ENCODE measurements around the gene TNIP2.

The TNIP2 gene

GRCh38 chr4:2802618-2803531 lies 46.7 kb upstream of the TNIP2 start:
- ATAC-seq (ENCODE audit: low read depth), result no peak
- Histone ChIP-seq H3K36me3 (ENCODE audit: low read depth) (peaks cover 21% of the 10 kb centered on the region), H3K9me3 (ENCODE audit: severe bottlenecking) (no peaks in the 10 kb centered on the region)

GRCh38 chr4:2800691-2801596 lies 44.8 kb upstream of the TNIP2 start:
- Histone ChIP-seq H3K27me3 (ENCODE audit: insufficient read depth, poor library complexity, severe bottlenecking) (no peaks in the 10 kb centered on the region), H3K9me3 (ENCODE audit: severe bottlenecking) (no peaks in the 10 kb centered on the region), H3K36me3 (ENCODE audit: low read depth) (peaks cover 9% of the 10 kb centered on the region), H3K4me3 (ENCODE audit: severe bottlenecking) (peak overlapping the region; percentile 4), H3K27ac (ENCODE audit: poor library complexity, severe bottlenecking) (peak overlapping the region; percentile 86), H3K4me1 (ENCODE audit: insufficient read depth, poor library complexity, severe bottlenecking) (peaks cover 68% of the 10 kb centered on the region)
- TF ChIP-seq CTCF (IDR thresholded peaks at IDR 0.05; ENCODE audit: poor library complexity, severe bottlenecking), result no peak
- ATAC-seq (ENCODE audit: low read depth), result no peak
- peak; percentile 62 for DNase-seq (ENCODE audit: low spot score)

More at GRCh38 chr4:2802618-2803531, 46.7 kb upstream of the TNIP2 start:
- peaks cover 54% of the 10 kb centered on the region for H3K4me1 ChIP-seq (ENCODE audit: insufficient read depth, poor library complexity, severe bottlenecking)
- no peak for TF ChIP-seq CTCF (IDR thresholded peaks at IDR 0.05; ENCODE audit: poor library complexity, severe bottlenecking)
- no peaks in the 10 kb centered on the region for H3K27me3 ChIP-seq (ENCODE audit: insufficient read depth, poor library complexity, severe bottlenecking)
- peak; percentile 62 for DNase-seq (ENCODE audit: low spot score)
- H3K27ac ChIP-seq (ENCODE audit: poor library complexity, severe bottlenecking), result no peak overlapping the region
- H3K4me3 ChIP-seq (ENCODE audit: severe bottlenecking), result no peak overlapping the region

GRCh38 chr4:2799971-2800690 lies 44.0 kb upstream of the TNIP2 start:
- Histone ChIP-seq H3K36me3 (ENCODE audit: low read depth) (peaks cover 9% of the 10 kb centered on the region), H3K9me3 (ENCODE audit: severe bottlenecking) (no peaks in the 10 kb centered on the region), H3K27ac (ENCODE audit: poor library complexity, severe bottlenecking) (peak overlapping the region; percentile 86), H3K4me3 (ENCODE audit: severe bottlenecking) (peak overlapping the region; percentile 4), H3K27me3 (ENCODE audit: insufficient read depth, poor library complexity, severe bottlenecking) (no peaks in the 10 kb centered on the region), H3K4me1 (ENCODE audit: insufficient read depth, poor library complexity, severe bottlenecking) (peaks cover 65% of the 10 kb centered on the region)
- DNase-seq (ENCODE audit: low spot score) (peak; percentile 65), ATAC-seq (ENCODE audit: low read depth) (peak; percentile 22; the same call in 2 of the 3 replicates)
- no peak for TF ChIP-seq CTCF (IDR thresholded peaks at IDR 0.05; ENCODE audit: poor library complexity, severe bottlenecking)

- H3K4me3 ChIP-seq (ENCODE audit: severe bottlenecking), result peak overlapping the region; percentile 2
- H3K27ac ChIP-seq (ENCODE audit: poor library complexity, severe bottlenecking), result peak overlapping the region; percentile 86
These were observed 43.2 kb upstream of the TNIP2 start for GRCh38 chr4:2799224-2799911.

More at GRCh38 chr4:2799224-2799911, 43.2 kb upstream of the TNIP2 start:
- Histone ChIP-seq H3K4me1 (ENCODE audit: insufficient read depth, poor library complexity, severe bottlenecking) (peaks cover 73% of the 10 kb centered on the region), H3K36me3 (ENCODE audit: low read depth) (peaks cover 9% of the 10 kb centered on the region), H3K27me3 (ENCODE audit: insufficient read depth, poor library complexity, severe bottlenecking) (no peaks in the 10 kb centered on the region), H3K9me3 (ENCODE audit: severe bottlenecking) (no peaks in the 10 kb centered on the region)
- peak; percentile 37 for DNase-seq (ENCODE audit: low spot score)
- TF ChIP-seq CTCF (IDR thresholded peaks at IDR 0.05; ENCODE audit: poor library complexity, severe bottlenecking), result no peak
- ATAC-seq (ENCODE audit: low read depth), result no peak

Data from RWPE2 (cell line).